ENCODE measurements around the gene CCNL2.
A peak's percentile ranks its signal among the peaks of the same experiment; 100 is the strongest.
"Not testable (repeated sequence)": the region's sequence is repeated elsewhere in the genome, so short reads cannot be mapped to it uniquely, and the experiment has no call there.

CCNL2 gene

GRCh38 chr1:1397839-1398523 lies 1.2 kb downstream of the CCNL2 start:
- no peak for DNase-seq

- DNase-seq: no peak
Measured at GRCh38 chr1:1395166-1395565, 4.0 kb downstream of the CCNL2 start.

- no peak for DNase-seq
Measured at GRCh38 chr1:1394116-1394515, 5.0 kb downstream of the CCNL2 start.

DNA sequence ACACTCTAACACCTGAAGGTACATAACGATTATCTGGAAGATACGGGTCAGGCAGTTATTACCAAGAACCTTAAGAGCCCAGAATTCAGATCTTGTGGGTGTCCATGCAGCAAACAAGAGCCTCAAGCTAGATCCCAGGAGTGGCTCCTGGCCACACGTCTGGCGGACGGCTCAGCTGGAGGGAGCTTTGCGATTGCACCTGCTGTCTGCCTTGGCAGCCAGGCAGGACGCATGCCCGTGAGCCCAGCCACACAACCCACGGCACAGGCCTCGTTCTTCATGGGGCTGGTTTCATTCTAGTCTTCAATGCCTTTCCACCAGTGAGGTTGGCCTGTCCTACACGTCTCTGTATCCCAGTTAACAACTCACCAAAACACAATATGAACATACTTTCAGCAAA lies 5.7 kb downstream of the CCNL2 start:
- no peak for DNase-seq

- no peak for DNase-seq
Measured at GRCh38 chr1:1393014-1393413, 6.1 kb downstream of the CCNL2 start.

DNA sequence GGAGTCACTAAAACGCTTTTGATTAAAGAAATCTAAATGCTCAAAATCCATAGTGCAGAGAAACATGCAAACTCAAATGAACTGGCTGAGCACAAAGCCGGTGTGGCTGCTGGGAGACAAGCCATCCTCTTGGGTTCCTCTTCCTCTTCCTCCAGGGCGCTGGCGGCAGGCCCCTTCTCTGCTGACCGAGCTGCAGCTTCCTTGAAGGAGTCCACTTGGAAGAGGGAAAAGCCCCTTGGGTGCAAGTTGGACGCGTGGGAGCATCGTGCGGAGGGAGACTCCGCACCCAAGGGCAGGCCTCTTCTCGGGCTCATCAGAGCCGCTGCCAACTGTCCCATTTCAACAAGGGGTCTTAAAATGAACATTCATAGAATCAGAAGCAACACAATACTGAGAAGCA lies 7.9 kb downstream of the CCNL2 start:
- no peak for DNase-seq

- no peak for DNase-seq
Measured at GRCh38 chr1:1390675-1391074, 8.5 kb downstream of the CCNL2 start.

- no peak for DNase-seq
Measured at GRCh38 chr1:1388078-1388472, 11.1 kb downstream of the CCNL2 start.

GRCh38 chr1:1387098-1388077 lies 11.7 kb downstream of the CCNL2 start:
- DNase-seq: no peak

- DNase-seq: no peak
Measured at GRCh38 chr1:1385931-1386330, 13.2 kb downstream of the CCNL2 start.

DNA sequence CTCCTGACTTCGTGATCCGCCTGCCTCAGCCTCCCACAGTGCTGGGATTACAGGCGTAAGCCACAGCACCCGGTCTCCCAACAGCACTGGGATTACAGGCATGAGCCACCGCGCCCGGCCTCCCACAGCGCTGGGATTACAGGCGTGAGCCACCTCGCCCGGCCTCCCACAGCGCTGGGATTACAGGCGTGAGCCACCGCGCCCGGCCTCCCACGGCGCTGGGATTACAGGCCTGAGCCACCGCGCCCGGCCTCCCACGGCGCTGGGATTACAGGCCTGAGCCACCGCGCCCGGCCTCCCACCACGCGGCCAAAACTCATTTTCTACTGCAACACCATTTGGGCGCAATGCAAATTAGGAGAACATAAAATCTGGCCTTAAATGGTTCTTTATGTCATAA lies 13.8 kb downstream of the CCNL2 start:
- not testable (repeated sequence) for DNase-seq

DNA sequence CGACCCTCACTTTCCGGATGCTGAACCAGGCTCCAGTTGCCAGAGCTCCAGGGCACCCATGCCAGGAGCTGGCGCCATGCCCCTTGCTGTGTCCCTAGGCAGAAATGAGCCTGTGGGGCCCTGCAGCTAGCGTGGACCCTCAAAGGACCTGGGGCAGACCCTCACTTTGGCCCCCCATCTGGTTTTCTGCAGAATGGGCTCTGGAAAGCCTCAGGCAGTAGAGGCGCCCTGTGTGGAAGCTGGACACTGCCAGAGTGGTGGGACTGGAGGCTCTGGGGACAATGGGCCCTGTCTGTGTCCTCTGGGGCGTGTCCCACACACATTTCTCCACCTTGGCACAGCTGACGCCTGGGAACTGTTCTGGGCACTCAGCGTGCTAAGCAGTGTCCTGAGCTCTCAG lies 17.8 kb downstream of the CCNL2 start:
- no peak for DNase-seq

GRCh38 chr1:1380860-1381259 lies 18.3 kb downstream of the CCNL2 start:
- no peak for DNase-seq

GRCh38 chr1:1377540-1378205 lies 21.5 kb downstream of the CCNL2 start:
- no peak for DNase-seq

DNA sequence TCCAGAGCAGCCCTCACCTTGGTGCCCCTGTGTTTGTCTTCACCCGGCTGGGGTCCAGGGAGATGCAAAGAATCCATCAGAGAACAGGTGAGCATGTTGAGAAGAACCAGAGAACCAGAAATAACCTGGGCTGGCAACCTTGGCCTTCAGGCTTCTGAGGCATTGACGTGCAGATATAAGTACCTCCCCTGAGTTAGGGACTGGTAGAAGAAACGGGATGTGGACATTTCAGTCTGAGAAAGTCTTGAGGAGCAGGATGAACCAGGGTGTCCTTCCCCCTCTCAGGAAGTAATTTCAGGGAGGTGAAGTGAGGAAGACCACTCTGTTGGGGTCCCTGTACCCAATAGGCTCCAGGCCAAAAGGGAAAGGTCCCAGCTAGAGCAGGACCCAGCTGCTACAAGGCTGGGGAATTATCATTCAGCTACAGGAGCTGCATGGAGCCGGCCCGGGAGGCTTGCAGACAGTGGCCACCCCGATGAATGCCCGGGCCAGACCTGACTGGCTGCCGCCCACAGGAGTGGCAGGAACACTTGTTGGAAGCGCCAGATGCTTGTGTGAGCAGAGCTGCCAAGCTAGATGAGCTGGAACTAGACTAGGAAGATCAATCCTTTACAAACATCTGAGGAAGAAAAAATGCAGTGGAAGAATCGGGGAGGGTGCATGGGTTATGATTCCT lies 22.4 kb downstream of the CCNL2 start:
- DNase-seq: no peak

- DNase-seq: peak; percentile 98
Measured at GRCh38 chr1:1374929-1375662, 24.0 kb downstream of the CCNL2 start, which contains the start of gene AURKAIP1. AURKAIP1 (minus strand) TSS chr1:1375207; CDS start chr1:1374756, 451 bp downstream.

DNA sequence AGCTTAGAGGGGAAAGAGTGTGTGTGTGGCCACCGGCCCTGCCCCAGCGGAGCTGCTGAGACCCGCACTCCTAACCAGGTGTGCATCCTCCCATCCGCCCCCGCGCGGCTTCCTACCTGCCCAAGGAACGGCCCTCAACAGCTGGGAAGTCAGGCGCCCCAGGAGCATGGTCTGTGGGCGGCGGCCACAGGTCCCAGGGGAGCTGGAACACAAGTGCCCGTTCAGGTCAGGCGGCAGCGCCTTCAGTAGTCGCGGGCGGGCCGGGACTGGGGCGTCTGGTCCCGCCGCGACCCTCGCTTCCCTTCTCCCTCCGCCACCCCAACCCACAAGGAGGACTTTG lies 24.6 kb downstream of the CCNL2 start:
- no peak for DNase-seq

DNA sequence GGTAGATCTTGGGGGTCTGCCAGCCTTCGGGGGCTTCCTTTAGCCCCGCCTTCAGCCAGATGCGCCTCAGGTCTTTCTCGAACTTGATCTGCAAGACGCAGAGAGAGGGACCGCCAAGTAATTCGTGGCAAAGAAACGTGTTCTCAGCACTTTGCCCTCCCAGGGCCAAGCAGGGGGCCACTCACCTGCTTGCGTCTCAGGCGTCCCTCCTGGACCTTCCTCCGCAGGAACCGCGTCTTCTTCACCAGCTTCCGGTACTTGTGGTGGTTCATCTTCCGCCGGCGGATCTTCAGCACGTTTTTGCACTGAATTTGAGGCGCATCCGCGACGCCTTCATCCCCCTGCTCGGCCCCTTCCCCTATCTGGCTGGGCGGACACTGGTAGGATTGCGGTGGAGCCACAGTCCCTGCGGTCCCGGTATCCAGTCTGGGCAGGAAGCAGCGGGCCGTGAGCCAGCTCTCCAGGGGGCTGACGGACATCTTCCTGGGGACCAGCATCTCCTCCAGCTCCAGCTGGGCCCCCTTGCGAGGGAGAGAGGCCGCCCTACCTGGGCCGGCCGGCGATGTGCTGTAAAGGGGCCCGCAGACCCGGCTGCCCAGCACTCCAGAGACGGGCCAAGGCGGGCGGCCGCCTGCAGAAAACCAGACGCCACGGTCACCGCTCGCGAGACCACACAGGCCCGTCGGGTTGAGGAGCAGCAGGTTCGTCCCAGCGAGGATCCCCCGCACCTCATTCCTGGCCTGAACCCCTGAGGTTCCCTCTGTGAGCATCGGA lies 25.1 kb downstream of the CCNL2 start:
- DNase-seq: no peak

DNA sequence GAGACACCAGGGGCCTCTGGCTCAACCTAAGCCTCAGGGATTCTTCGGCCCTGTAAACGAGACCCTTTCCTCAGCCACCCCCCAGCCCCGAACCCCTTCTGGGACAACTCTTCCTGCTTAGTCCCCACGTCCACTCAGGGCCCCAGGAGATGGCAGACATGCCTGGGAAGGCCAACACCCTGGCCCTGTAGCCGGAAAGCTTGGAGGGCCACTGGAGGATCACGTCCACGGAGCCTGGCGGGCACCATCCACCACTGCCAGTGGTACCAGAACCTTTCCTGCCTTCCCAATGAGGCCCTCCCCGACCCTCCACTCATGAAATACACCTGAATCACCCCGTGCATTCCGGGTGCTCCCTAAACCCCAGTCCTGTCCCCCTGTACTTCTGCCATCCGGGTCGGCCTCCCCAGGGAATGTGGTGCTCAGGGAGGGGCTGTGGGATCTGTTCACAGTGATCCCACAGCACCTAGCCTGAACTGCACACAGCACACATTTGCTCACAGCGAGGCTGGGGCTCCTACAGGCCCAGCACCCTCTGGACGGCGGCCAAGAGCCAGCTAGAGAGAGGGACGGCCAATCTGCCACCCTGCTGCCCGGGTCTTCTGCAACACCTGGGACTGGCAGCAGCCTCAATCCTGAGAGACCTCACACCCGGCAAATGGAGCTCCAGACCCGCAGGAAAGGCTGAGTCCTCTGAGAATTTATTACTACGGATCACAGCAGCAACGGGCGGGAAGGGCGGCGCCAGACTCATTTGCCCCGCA lies 25.9 kb downstream of the CCNL2 start:
- DNase-seq: no peak

Data from NCI-H748 treated with DMSO at 0.1 percent for 48 hours (cell line).